HG03457 (cell line): ENCODE data around the gene ABCF1.

Experiments
- ATAC-seq: cut with Tn5 transposase; IDR thresholded peaks from one replicate; pipeline ENCODE4 v1.9.1; 2021; ENCODE audit warnings: moderate number of reproducible peaks; ENCODE audit not compliant: unreplicated experiment

The ABCF1 gene

DNA sequence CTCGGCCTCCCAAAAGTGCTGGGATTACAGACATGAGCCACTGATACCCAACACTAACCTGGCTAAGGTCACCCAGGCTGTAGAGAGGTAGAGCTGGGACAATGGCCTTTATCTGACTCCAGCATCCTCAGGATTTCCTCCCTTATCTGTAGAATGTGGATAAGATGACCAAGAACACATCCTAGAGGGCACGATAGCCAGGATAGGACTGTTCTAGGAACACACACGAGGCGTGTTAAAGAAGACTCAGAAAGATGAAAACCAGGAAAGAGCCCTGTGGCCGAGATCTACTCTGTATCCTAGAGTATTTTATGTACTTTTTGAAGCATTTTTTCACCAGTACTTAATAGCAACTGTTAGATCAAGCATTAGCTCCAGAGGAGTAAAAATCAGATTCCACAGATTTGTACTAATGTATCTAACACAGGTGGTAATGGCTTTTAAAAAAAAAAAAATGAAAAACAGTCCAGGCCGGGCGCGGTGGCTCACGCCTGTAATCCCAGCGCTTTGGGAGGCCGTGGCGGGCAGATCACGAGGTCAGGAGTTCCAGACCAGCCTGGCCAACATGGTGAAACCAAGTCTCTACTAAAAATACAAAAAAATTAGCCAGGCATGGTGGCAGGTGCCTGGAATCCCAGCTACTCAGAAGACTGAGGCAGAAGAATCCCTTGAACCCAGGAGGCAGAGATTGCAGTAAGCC, 28.5 kb downstream of the ABCF1 start:
- ATAC-seq: no peak

- ATAC-seq: no peak
These were observed 29.3 kb downstream of the ABCF1 start for GRCh38 chr6:30600451-30600961.

GRCh38 chr6:30601436-30601814, 30.2 kb downstream of the ABCF1 start:
- ATAC-seq: no peak

GRCh38 chr6:30601815-30602641, 30.8 kb downstream of the ABCF1 start:
- no peak for ATAC-seq

GRCh38 chr6:30603961-30604360, 32.7 kb downstream of the ABCF1 start:
- ATAC-seq: no peak

- ATAC-seq: no peak
These were observed 38.8 kb downstream of the ABCF1 start for GRCh38 chr6:30610065-30610464.

DNA sequence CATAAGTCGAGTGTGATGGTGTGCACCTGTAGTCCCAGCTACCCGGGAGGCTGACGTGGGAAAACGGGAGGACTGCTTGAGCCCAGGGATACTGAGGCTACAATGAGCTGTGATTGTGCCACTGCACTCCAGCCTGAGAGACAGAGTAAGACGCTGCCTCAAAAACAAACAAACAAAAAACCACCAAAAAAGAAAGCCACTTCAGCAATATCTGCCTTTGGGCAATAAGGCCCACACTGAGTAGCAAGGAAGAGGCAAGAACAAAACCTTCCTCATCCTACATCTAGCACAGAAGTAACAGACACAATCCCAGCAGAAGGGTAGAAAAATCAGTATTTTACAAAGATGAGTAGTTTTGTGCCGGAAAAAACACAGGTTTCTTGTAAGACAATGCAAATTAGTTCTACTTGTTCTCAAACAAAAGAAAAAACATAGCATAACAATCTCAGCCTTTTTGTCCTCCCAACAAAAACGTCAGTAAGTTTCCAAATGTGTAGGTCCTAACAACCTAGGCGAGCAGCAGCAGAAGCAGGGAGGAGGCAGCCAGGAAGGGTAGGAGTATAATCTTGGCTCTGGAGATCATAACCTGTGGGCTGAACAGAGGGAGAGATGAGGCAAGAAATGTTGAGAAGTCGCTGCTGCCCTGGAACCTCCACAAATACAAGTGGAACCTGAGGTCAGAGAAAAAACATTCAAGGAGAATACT, 40.1 kb downstream of the ABCF1 start:
- no peak for ATAC-seq

DNA sequence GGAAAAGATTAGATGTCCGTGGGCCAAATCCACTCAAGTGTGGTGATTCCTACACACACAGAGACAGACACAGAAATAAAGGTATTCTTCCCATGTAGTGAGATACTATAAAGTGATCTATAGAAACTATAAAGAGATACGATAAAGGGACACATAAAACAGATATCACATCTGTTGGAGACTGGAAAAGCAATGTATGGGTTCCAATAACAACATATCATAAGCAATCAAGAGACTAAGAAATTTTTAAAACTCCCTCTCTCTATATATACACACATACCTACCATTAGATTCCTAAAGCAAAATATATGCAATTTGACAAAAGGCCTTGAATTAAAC, 40.6 kb downstream of the ABCF1 start:
- no peak for ATAC-seq

DNA sequence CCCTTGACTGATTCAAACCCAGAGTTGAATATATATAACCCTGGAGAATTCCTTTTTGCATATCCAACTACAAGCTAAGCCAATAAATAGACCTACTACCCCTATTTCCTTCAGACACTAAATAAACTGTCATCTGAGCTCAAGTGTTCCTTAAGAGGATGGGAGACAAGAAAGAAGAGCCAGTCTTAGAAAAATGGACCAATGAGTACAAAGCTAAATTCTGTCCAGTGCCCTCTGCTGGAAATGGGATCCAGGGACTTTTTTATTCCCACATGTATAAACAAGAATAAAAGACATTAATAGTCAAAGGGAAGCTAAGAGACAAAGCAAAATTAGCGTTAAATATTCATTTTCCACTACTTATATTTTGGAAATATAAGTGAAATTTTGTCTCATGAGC, 41.0 kb downstream of the ABCF1 start:
- no peak for ATAC-seq

- no peak for ATAC-seq
These were observed 41.5 kb downstream of the ABCF1 start for GRCh38 chr6:30612687-30613248.

GRCh38 chr6:30613251-30614043, 42.2 kb downstream of the ABCF1 start:
- ATAC-seq: no peak

DNA sequence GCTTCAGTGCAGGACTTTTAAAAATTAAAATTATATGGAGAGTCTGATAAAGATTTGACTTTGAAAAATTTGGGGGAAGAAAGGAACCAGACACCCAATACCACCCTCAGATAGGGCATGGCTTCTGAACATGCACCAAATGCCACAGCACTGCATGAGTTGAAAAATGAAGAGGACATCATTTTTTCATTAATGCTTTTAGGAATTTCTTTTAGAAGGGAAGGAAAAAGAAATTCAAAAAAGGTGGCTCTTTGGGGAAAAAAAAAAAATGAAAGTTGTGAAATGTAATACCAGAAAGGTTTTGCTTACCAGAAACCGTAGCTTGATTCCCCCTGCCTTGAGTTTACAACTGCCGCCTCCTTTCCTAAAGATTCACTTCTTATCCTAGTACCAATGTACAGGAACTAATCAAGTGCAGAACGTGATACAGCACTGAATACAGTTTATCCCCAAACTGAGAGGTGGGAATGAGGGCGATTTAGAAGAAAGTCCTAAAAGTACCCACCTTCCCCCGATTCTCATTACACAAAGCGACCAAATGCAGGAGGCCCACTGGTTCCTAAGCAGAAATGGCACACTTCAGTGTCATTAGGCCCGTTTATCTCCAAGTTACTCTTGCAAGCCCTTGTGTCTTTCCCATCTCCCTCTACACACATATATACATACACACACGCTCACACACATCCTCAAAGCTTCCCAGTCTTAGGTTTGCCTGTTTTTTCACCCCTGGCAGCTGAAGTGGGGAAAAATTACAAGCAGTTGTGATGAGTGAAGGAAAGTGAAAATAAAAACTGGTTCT, 43.0 kb downstream of the ABCF1 start:
- no peak for ATAC-seq

- ATAC-seq: peak; percentile 34
These were observed 43.6 kb downstream of the ABCF1 start for GRCh38 chr6:30614843-30615218.

DNA sequence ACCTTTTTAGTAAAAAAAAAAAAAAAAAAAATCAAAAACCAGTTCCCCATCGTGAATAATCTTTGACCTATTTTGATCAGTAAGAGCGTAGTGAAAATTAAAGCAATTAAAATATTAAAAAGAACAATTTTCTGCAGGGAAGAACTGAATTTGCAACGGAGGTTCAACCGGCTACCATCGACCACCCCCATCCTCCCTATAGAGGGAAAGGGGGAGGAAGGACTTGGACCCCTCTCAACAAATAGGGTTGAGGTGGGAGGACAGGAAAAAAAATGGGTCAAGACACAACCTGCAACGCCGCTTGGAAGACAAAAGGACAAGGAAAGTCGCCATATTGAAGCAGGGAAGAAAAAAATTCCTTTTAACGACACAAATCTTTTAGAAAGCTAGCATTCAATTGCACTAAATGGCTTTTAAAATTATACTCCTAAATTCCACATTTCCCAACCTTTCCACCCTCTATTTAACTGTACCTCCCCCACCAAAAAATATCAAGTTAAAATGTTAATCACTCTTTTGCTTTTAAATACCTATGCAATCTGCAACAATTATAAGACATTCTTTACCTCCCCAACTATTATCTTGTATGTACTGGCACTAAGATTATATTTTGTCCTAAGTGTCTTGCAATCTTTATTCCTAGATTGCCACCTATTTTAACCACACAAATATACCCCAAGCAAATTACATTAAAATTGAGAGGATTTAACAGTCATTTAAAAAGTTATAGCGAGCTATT, 44.1 kb downstream of the ABCF1 start:
- no peak for ATAC-seq

DNA sequence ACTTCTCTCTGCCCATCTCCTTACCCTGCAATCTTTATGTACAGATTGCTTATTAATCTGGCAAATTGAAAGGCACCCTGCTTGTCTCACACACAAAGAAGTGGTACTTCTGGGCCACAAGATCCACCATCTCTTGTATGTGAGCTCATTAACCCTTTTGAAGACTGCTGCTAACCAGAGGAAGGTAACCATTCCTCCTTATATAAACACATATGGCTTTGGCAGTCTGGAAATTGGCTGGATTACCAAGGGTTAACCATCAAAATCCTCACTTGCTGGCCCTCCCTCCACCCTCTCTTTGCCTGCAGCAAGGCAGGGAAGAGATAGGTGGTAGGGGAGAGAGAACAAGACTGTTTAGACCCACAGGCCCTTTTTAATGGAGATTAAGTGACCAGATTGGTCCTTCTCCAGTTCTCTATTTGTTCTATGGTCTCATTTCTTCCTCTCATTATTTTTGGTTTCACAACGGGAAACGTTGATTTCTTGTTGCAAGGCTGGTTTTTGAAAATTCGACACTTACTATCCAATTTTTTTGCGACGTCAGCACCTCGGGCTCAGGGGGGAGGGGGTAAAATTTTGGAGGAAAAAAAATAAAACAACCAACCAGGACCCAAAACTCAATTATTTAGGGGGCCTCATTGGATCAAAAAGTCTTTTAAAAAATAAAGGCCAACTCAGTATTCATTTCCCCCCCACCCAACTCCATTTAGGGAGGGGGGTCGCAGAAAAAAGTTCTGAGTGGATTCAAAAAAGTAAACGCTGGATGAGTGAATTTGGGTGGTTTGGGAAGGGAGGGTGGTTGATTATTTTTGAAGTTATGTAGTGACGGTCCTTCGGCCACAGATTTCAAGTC, 44.9 kb downstream of the ABCF1 start:
- ATAC-seq: no peak

GRCh38 chr6:30616811-30617564, 45.7 kb downstream of the ABCF1 start, which contains the start of gene PPP1R10:
Gene PPP1R10 (minus strand): TSS chr6:30617243. CDS start chr6:30609944, 7,299 bp downstream.
- peak; percentile 53 for ATAC-seq

DNA sequence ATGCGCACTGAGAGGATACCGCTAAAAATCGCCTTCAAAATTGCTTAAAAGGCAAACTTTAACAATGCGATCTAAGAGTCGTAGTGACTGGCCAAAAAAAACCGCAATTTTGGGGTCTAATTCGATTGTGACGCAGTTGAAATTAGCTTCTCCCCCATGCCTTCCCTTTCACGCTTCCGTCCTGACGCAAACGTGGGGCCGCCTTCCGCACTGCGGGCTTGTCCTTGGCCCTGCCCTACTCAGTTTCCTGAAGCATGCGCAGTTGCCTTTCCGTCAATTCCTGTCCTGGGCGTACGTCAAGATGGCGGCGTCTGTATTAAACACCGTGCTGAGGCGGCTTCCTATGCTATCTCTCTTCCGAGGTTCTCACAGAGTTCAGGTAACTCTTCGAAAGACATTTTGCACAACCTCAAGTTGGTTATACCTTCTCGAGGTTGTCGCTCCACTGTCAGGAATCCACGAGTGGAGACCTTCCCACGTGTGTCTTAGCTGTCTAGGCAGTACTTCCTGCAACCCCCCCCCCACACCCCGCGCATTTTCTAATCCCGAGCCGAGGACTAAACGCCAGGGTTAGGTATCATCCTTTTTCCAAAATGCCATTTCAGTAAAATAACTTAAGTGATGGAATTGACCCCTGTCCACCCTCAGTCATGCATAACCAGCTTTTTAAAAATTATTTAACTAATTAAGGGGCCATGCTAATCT, 46.5 kb downstream of the ABCF1 start, which contains the start of gene MRPS18B:
Gene MRPS18B, plus strand, starts transcription at position 276 of the 705 bp plus-strand sequence. Its CDS starts 26 bp downstream, at position 302.
- peak; percentile 53 for ATAC-seq
